GM19455 (cell line): ENCODE data around the gene ADAMTS7.
"Not testable (repeated sequence)": the region's sequence is repeated elsewhere in the genome, so short reads cannot be mapped to it uniquely, and the experiment has no call there.

Experiments used
- ATAC-seq: cut with Tn5 transposase; IDR thresholded peaks from one replicate; pipeline ENCODE4 v1.9.1; 2021; ENCODE audit not compliant: unreplicated experiment

The ADAMTS7 gene

GRCh38 chr15:78830514-78831228 is 19.4 kb upstream of the ADAMTS7 start:
- ATAC-seq: no peak

DNA sequence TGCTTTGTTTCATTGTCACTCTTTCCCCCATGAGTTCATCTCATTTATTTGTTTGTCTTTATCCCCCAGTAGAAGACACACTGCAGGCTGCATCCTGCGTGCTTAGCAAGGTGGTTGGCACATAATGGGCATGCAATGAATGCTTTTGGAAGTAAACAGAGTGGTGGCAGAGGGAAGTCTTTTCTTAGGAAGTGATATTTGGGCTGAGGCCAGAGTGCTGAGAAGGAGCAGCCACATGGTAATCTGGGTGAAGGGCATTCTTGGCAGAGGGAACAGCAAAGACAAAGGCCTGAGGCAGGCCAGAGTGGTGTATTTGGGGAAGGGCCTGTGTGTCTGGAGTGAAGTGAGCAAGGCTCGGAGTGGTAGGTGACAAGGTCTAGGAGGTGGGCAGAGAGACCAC is 17.7 kb upstream of the ADAMTS7 start:
- ATAC-seq: no peak

- ATAC-seq: no peak
Observed at GRCh38 chr15:78822514-78822913, 11.2 kb upstream of the ADAMTS7 start.

GRCh38 chr15:78811825-78812183 is 540 bp upstream of the ADAMTS7 start:
- peak; percentile 19 for ATAC-seq

GRCh38 chr15:78810362-78811123 is 721 bp downstream of the ADAMTS7 start:
- peak; percentile 16 for ATAC-seq

DNA sequence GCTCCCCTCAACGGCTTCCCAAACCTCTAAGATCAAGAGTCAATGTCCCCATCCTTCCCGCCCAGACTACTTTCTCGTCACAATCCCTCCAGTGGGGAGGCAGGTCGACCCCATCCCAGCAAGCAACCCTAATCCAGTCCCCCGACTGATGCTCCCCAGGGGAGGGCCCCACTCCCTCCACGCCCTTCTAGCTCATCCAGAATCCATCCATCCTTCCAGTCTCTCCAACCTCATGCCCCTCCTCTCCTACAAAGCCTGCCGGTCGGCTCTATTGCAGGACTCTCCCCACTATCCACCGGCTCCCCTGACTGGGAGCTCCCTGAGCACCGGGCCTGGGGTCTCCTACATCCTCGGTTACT is 1.3 kb downstream of the ADAMTS7 start:
- ATAC-seq: no peak

GRCh38 chr15:78808550-78808949 is 2.7 kb downstream of the ADAMTS7 start:
- ATAC-seq: no peak

DNA sequence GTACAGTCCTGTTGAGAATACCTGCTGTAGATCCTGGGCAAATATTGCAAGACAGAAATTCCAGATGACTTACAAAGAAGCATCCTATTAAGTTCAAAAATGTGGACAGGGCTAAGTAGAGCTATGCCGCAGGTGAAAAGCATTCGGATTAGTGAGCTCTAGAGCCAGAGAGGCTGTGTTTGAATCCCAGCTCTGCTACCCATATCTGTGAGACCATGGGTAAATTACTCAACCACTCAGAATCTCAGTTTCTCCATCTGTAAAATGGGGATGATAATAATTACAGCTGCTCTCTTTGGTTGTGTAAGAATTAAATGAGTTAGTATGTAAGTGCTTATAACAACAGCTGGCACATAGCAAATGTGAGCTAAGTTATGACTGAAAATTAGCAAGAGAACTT is 3.9 kb downstream of the ADAMTS7 start:
- ATAC-seq: no peak

DNA sequence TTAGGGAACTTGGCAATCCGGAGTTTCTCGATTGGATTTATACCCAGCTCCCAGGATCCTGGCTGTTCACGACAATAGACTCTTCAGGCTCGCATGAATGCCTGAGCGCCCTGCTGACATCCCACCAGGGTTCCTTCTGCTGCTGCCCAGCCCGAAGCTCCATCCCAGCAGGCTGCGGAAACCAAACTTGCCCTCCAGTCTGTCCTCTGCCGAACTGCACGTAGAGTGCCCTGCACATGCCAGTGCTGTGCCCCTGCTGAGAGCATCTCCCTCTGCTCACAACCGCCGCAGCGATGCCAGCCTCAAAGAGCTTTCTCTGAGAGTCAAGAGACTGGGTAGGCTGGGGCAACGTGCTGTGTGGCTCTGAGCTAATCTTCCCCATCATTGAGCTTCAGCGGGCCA is 6.9 kb downstream of the ADAMTS7 start:
- ATAC-seq: no peak

- no peak for ATAC-seq
Observed at GRCh38 chr15:78800806-78801205, 10.5 kb downstream of the ADAMTS7 start.

- ATAC-seq: no peak
Observed at GRCh38 chr15:78800189-78800588, 11.1 kb downstream of the ADAMTS7 start.

- not testable (repeated sequence) for ATAC-seq
Observed at GRCh38 chr15:78799102-78799501, 12.2 kb downstream of the ADAMTS7 start.

- not testable (repeated sequence) for ATAC-seq
Observed at GRCh38 chr15:78798355-78798754, 12.9 kb downstream of the ADAMTS7 start.

GRCh38 chr15:78797951-78798350 is 13.3 kb downstream of the ADAMTS7 start:
- no peak for ATAC-seq

DNA sequence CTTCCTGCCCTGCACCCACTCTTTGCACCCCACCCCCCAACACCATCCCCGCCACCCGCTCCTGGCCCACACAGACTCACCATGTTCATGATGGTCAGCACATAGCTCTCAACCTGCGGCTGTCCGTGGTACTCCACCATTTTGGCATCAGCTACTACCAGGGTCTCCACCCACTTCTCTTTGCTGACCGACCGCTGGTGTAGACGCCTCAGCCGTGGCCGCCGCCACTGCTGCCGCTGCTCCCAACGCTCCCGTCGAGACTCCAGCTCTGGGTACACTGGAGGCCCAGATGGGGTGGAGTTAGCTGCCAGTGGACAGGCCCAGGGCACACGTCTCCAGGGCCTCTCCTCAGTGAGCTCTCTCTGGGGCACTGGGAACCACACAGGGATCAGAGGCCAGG is 14.8 kb downstream of the ADAMTS7 start:
- ATAC-seq: no peak

DNA sequence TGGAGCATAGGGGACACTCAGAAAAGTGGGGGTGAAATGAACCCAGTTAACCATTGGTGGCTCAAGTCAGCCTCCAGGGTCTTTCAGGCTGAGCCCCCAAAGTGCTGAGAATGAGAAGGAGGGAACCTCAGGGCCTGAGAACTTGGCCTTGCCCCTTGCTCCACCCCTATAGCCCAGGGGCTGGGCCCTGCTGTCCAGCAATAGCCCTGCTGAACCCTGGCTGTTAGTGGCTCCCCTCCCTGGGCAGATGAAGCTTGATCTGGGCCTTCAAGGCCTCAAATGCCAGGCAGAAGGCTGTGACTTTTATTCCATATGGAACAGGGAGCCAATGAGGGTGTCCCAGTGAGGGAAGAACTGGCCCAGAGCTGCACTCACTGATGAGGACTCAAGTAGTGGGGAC is 16.2 kb downstream of the ADAMTS7 start:
- no peak for ATAC-seq

DNA sequence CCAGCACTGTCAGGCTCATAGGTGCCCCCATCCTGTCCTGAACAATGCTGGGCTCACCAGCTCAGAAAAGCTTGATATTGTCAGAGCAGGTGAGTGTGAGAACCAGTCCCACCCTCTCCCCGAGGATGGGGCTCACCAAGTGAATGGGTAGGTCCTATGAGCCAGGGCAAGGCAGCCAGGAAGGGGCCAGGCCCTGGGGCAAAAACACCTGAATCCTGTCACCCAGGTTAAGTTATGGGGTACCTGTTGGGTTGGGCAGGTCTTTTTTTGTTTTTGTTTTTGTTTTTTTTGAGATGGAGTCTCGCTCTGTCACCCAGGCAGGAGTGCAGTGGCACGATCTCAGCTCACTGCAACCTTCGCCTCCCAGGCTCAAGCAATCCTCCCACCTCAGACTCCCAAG is 16.8 kb downstream of the ADAMTS7 start:
- ATAC-seq: not testable (repeated sequence)

DNA sequence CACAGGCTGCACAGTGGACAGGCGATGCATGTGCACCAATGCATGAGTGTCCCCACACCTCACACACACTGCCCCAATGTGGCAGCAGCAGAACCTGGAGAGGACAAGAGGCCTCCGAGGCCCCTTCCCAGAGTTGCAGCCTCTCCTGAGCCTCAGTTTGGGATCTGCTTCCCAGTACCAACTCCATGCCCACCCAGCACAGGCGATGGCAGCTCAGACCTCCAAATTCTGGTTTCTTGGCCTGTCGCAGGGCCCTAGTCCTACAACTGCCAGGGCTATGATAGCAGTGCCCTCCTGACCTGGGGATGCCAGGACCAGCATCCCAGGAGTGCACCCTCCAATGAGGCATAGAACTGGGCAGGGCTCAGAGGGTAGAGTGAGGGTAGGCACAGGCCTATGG is 19.9 kb downstream of the ADAMTS7 start:
- no peak for ATAC-seq

GRCh38 chr15:78790027-78790426 is 21.2 kb downstream of the ADAMTS7 start:
- ATAC-seq: no peak

GRCh38 chr15:78789615-78790014 is 21.6 kb downstream of the ADAMTS7 start:
- ATAC-seq: no peak

- ATAC-seq: no peak
Observed at GRCh38 chr15:78788016-78788660, 23.1 kb downstream of the ADAMTS7 start.

DNA sequence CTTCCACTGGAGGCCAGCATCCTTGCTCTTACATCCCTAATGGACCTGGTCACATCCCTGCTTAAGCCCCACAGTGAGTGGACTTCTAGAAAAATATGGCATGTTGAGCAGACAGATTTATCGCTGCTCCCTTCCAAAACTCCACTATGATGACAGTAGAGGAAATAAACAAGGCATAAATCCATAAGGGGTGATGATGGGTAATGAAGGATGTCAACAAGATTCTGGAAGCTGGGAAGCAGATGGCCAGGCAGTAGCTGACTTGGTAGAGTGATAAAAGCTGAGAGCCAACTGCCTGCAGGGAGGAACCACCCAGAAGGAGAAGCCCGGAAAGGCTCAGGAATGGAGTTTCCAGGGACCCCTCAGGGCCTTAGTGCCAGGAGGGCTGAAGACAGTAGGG is 28.9 kb downstream of the ADAMTS7 start:
- ATAC-seq: not testable (repeated sequence)
